B cell (primary cell): Measurements from ENCODE around the gene KPNA1. TPM values are rescaled to one million over a fixed set of nuclear protein-coding genes. Genes with fewer than 3 reads are reported as not detected.

Experiments
- ATAC-seq: fragments of 200-7000 bp; cut with Tn5 transposase; one replicate; pipeline ENCODE4 v1.10.0; 2021; ENCODE audit warnings: low read depth, mild to moderate bottlenecking, moderate number of reproducible peaks, moderate library complexity
- CTCF ChIA-PET: fragments of 350-600 bp; sonication (Branson Sonifier 250); formaldehyde crosslinking; loops from one replicate; lab custom pipeline; 2021; ENCODE audit warnings: antibody characterized with exemption, inconsistent platforms; lab: Charles Lee
- POLR2A ChIA-PET: fragments of 350-600 bp; sonication (Branson Sonifier 250); formaldehyde crosslinking; loops from one replicate; lab custom pipeline; 2021; ENCODE audit warnings: antibody characterized with exemption; lab: Charles Lee
- DNase-seq: peaks from one replicate; pipeline ENCODE4 v3.0.0; 2013
- H2AFZ ChIP-seq: 2 replicates; pipeline ENCODE4 v1.6.1; 2012; ENCODE audit warnings: mild to moderate bottlenecking, low read depth, low read length; ENCODE audit not compliant: insufficient read depth, poor library complexity, severe bottlenecking
- H3K27ac ChIP-seq, 2 donors: 1 replicate in 1 of 2; 2 replicates in 1 of 2; pipeline ENCODE4 v1.5.1; 2012 to 2013; ENCODE audit warnings: low read length in 2 of 2, mild to moderate bottlenecking in 2 of 2, moderate library complexity in 1 of 2
- H3K27me3 ChIP-seq, 4 experiments: fragments of 200-600 bp in 1 of 4; sonication (generic) in 1 of 4; replicated peaks in 1 of 4; 1 replicate in 2 of 4; 2 replicates in 2 of 4; pipeline versions ENCODE4 v1.6.1 to v1.7.0; 2013 to 2016; ENCODE audit warnings: low read length in 3 of 4, mild to moderate bottlenecking in 2 of 4, mixed read lengths in 1 of 4, moderate library complexity in 1 of 4; ENCODE audit not compliant: insufficient read depth in 4 of 4, control insufficient read depth in 3 of 4; ENCODE audit errors: control extremely low read depth in 1 of 4
- H3K36me3 ChIP-seq, 2 experiments: replicated peaks in 1 of 2; 1 replicate in 1 of 2; 2 replicates in 1 of 2; pipeline versions ENCODE4 v1.6.1 to v1.7.1; 2013; ENCODE audit warnings: low read length in 1 of 2; ENCODE audit not compliant: insufficient read depth in 2 of 2, control insufficient read depth in 1 of 2; ENCODE audit errors: control extremely low read depth in 1 of 2, extremely low read depth in 1 of 2
- H3K4me1 ChIP-seq, 2 donors: fragments of 200-600 bp in 1 of 2; sonication (generic) in 1 of 2; 1 replicate in 1 of 2; 2 replicates in 1 of 2; pipeline versions ENCODE4 v1.5.1 to v1.6.1; 2013 to 2017; ENCODE audit warnings: low read length in 2 of 2; ENCODE audit not compliant: control insufficient read depth in 2 of 2, insufficient read depth in 2 of 2
- H3K4me2 ChIP-seq: replicated peaks from 2 replicates; pipeline ENCODE3; 2012; ENCODE audit warnings: mild to moderate bottlenecking, low read depth, low read length; ENCODE audit not compliant: poor library complexity, severe bottlenecking
- H3K4me3 ChIP-seq, 5 experiments: fragments of 200-600 bp in 1 of 5; sonication (generic) in 1 of 5; 1 replicate in 3 of 5; 2 replicates in 2 of 5; pipeline versions ENCODE4 v1.5.1 to v1.7.0; 2011 to 2016; ENCODE audit warnings: low read length in 4 of 5, mild to moderate bottlenecking in 4 of 5, low read depth in 2 of 5, control low read depth in 1 of 5, moderate library complexity in 1 of 5; ENCODE audit not compliant: insufficient read depth in 1 of 5; ENCODE audit errors: control extremely low read depth in 1 of 5, extremely low read depth in 1 of 5
- H3K79me2 ChIP-seq: fragments of 200-600 bp; sonication (generic); one replicate; pipeline ENCODE4 v1.6.0; 2016; ENCODE audit warnings: low read length; ENCODE audit not compliant: control insufficient read depth, insufficient read depth
- H3K9ac ChIP-seq: fragments of 200-600 bp; sonication (generic); 2 replicates; pipeline ENCODE4 v1.6.1; 2017; ENCODE audit warnings: mild to moderate bottlenecking, low read length, moderate library complexity
- H3K9me3 ChIP-seq, 3 donors: one replicate each; pipeline versions ENCODE4 v1.6.1 to v1.7.1; 2013; ENCODE audit warnings: low read length in 2 of 3; ENCODE audit not compliant: control insufficient read depth in 2 of 3, insufficient read depth in 1 of 3; ENCODE audit errors: control extremely low read depth in 1 of 3
- H4K20me1 ChIP-seq: 2 replicates; pipeline ENCODE4 v1.6.0; 2012; ENCODE audit warnings: mild to moderate bottlenecking, low read length; ENCODE audit not compliant: insufficient read depth, control insufficient read depth, poor library complexity, severe bottlenecking
- H3K27ac Mint-ChIP-seq: one replicate; pipeline ENCODE4 v1.8.0; 2021; ENCODE audit warnings: mixed read lengths
- H3K27me3 Mint-ChIP-seq: one replicate; pipeline ENCODE4 v1.8.0; 2021; ENCODE audit warnings: mixed read lengths
- H3K4me1 Mint-ChIP-seq: one replicate; pipeline ENCODE4 v1.8.0; 2021; ENCODE audit warnings: mixed read lengths
- H3K4me3 Mint-ChIP-seq: one replicate; pipeline ENCODE4 v1.8.0; 2021; ENCODE audit warnings: mixed read lengths
- H3K9me3 Mint-ChIP-seq: one replicate; pipeline ENCODE4 v1.8.0; 2022; ENCODE audit warnings: mixed read lengths; ENCODE audit not compliant: insufficient read depth
- EZH2 ChIP-seq: IDR thresholded peaks from 2 replicates; pipeline ENCODE4 v1.6.1; 2012; ENCODE audit warnings: borderline replicate concordance, low read depth, mild to moderate bottlenecking, moderate library complexity, low read length; ENCODE audit not compliant: insufficient read depth, poor library complexity, severe bottlenecking
- WGBS: methylation state at CpG from one replicate; pipeline ENCODE4 v1.1.5; 2013; ENCODE audit warnings: missing lambda C conversion rate; ENCODE audit not compliant: insufficient coverage; 5-methylcytosine and 5-hydroxymethylcytosine counted together
- intact Hi-C: fragments of 100-400 bp; cut with micrococcal nuclease; formaldehyde crosslinking; loops from one replicate; pipeline ENCODE4 v1.10.0; 2022
- polyA plus RNA-seq: library from polyadenylated mRNA; depleted of rRNA; stranded (reverse); fragments of >200 nt; gene quantifications from 2 replicates; pipeline ENCODE4 v1.2.3, GENCODE V29; 2012
- total RNA-seq, 2 donors: library from RNA; stranded (reverse); fragments of 120-200 nt in 1 of 2; gene quantifications; 1 replicate in 1 of 2; 2 replicates in 1 of 2; pipeline versions ENCODE4 v1.2.3 to v1.2.4, GENCODE V29; 2013 to 2022
- TF ChIP-seq, protein P1 (sequence below): fragments of 200-600 bp; IDR thresholded peaks from one replicate; pipeline ENCODE4 v1.8.0; 2022; ENCODE audit warnings: antibody characterized with exemption, mild to moderate bottlenecking

The KPNA1 gene
- total and polyA plus RNA-seq, 2 donors (not counting 1 experiment from before 2014, with no cell fraction given), result 14.9 to 79.4 TPM

DNA sequence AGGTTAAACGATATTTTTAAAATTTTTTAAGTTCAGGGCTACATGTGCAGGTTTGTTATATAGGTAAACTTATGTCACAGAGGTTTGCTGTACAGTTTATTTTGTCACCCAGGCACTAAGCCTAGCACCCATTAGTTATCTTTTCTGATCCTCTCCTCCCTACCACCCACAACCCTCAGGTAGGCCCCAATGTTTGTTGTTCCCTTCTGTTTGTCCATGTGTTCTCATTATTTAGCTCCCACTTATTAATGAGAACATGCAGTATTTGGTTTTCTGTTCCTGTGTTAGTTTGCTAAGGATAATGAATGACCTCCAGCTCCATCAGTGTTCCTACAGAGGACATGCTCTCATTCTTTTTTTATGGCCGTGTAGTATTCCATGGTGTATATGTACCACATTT, 115.8 kb downstream of the KPNA1 start:
- DNase-seq (no peak), ATAC-seq (no peak)
- no peaks in the 10 kb centered on the region for H3K9me3 ChIP-seq
- H3K36me3 ChIP-seq, result peaks cover 0 to 9% of the 10 kb centered on the region in 2 experiments
- no peak overlapping the region for H3K27ac ChIP-seq
- peaks cover 7% of the 10 kb centered on the region for H3K79me2 ChIP-seq
- H3K4me1 Mint-ChIP-seq, result no peaks in the 10 kb centered on the region
- ChIA-PET POLR2A (no interaction called here), CTCF (interaction anchor here (1.2 kb wide), 1 partner anchor 15 kb away, joined by 3 read pairs; the partner anchor contains the start of gene FAM162A)
- intact Hi-C loops, result loop anchor here (10.0 kb wide), 1 partner anchor 56 kb away; no protein-coding TSS in a partner anchor
- H3K4me3 ChIP-seq, result no peak overlapping the region
- H2AFZ ChIP-seq, result no peak overlapping the region
- no peak overlapping the region for H3K4me2 ChIP-seq
- no peak overlapping the region for H3K27ac Mint-ChIP-seq
- no peaks in the 10 kb centered on the region for H3K27me3 ChIP-seq
- no CpG with 5 or more reads among the region's 2 CpGs for WGBS
- H3K9ac ChIP-seq, result no peak overlapping the region
- no peak overlapping the region for H3K4me3 Mint-ChIP-seq
- no peaks in the 10 kb centered on the region for H3K27me3 Mint-ChIP-seq
- no peak for TF ChIP-seq EZH2
- TF ChIP-seq, protein P1, sequence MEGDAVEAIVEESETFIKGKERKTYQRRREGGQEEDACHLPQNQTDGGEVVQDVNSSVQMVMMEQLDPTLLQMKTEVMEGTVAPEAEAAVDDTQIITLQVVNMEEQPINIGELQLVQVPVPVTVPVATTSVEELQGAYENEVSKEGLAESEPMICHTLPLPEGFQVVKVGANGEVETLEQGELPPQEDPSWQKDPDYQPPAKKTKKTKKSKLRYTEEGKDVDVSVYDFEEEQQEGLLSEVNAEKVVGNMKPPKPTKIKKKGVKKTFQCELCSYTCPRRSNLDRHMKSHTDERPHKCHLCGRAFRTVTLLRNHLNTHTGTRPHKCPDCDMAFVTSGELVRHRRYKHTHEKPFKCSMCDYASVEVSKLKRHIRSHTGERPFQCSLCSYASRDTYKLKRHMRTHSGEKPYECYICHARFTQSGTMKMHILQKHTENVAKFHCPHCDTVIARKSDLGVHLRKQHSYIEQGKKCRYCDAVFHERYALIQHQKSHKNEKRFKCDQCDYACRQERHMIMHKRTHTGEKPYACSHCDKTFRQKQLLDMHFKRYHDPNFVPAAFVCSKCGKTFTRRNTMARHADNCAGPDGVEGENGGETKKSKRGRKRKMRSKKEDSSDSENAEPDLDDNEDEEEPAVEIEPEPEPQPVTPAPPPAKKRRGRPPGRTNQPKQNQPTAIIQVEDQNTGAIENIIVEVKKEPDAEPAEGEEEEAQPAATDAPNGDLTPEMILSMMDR, result no peak
- no peaks in the 10 kb centered on the region for H4K20me1 ChIP-seq
- H3K9me3 Mint-ChIP-seq, result no peaks in the 10 kb centered on the region
- no peaks in the 10 kb centered on the region for H3K4me1 ChIP-seq

DNA sequence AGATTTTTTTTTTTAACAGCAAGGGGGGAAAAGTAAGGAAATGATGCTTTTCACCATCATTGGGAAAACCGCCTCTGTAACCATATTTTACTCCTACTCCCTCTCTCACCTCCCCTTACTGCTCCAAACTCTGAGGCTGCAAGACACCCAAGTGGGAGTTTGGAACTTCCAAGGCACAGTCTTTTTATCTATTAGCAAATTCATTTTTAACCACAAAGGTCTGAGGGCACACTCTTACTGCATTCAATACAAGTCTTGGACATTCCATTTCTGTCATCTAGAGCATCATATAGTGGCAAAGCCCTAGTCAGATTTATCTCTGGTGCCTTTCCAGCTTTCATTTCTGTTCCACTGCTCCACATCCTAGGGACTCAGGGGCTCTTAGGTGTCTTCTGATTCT, 117.5 kb downstream of the KPNA1 start:
- H2AFZ ChIP-seq, result no peak overlapping the region
- ATAC-seq, result no peak
- no peak overlapping the region for H3K4me3 Mint-ChIP-seq
- CTCF ChIA-PET, result no interaction called here
- H3K4me3 ChIP-seq, result no peak overlapping the region
- H3K79me2 ChIP-seq, result peaks cover 17% of the 10 kb centered on the region
- H3K4me1 ChIP-seq, result no peaks in the 10 kb centered on the region
- no peak overlapping the region for H3K27ac ChIP-seq
- intact Hi-C loops, result loop anchor here (10.0 kb wide), 1 partner anchor 58 kb away; no protein-coding TSS in a partner anchor
- H3K9me3 ChIP-seq, result no peaks in the 10 kb centered on the region
- no peak overlapping the region for H3K27ac Mint-ChIP-seq
- no peak for DNase-seq
- no peak overlapping the region for H3K9ac ChIP-seq
- H3K27me3 ChIP-seq, result no peaks in the 10 kb centered on the region
- H3K27me3 Mint-ChIP-seq, result no peaks in the 10 kb centered on the region
- no peak for TF ChIP-seq EZH2
- TF ChIP-seq, protein P1, result no peak
- H3K4me2 ChIP-seq, result no peak overlapping the region
- POLR2A ChIA-PET, result no interaction called here
- no peaks in the 10 kb centered on the region for H4K20me1 ChIP-seq
- H3K4me1 Mint-ChIP-seq, result peaks cover 3% of the 10 kb centered on the region
- 67% methylated on average over 1 of the region's 1 CpG for WGBS
- H3K9me3 Mint-ChIP-seq, result no peaks in the 10 kb centered on the region
- no peaks in the 10 kb centered on the region for H3K36me3 ChIP-seq
